ENCODE data around the gene TNIK.

Gene TNIK

GRCh38 chr3:171358181-171358880 is 101.9 kb downstream of the TNIK start:
- Histone ChIP-seq H4K20me1 (ENCODE audit: control insufficient read depth, insufficient read depth, low read depth, low read length) (no peaks in the 10 kb centered on the region), H3K4me3 (ENCODE audit: low read length) (no peak overlapping the region), H3K4me2 (ENCODE audit: low read length) (no peak overlapping the region), H3K79me2 (ENCODE audit: control insufficient read depth, low read length) (no peaks in the 10 kb centered on the region), H3K27ac (ENCODE audit: low read depth, low read length) (no peak overlapping the region), H3F3A (ENCODE audit: control insufficient read depth, insufficient read depth) (no peaks in the 10 kb centered on the region), H3K4me1 (ENCODE audit: control insufficient read depth, low read length) (no peaks in the 10 kb centered on the region), H3K27me3 (ENCODE audit: control insufficient read depth, low read length) (no peaks in the 10 kb centered on the region), H3K9me2 (replicated peaks; ENCODE audit: control insufficient read depth, low read length) (no peaks in the 10 kb centered on the region), H3K9me3 (ENCODE audit: control insufficient read depth, insufficient read depth, low read length) (no peaks in the 10 kb centered on the region), H3K36me3 (ENCODE audit: control insufficient read depth, low read length) (no peaks in the 10 kb centered on the region)
- TF ChIP-seq EZH2phosphoT487 (IDR thresholded peaks at IDR 0.05; ENCODE audit: borderline replicate concordance, low read length) (no peak), CTCF (IDR thresholded peaks at IDR 0.05; ENCODE audit: low read depth, low read length, poor library complexity, severe bottlenecking) (no peak)

- Histone ChIP-seq H4K20me1 (ENCODE audit: control insufficient read depth, insufficient read depth, low read depth, low read length) (no peaks in the 10 kb centered on the region), H3K79me2 (ENCODE audit: control insufficient read depth, low read length) (no peaks in the 10 kb centered on the region), H3K4me3 (ENCODE audit: low read length) (no peak overlapping the region), H3K9me2 (replicated peaks; ENCODE audit: control insufficient read depth, low read length) (no peaks in the 10 kb centered on the region), H3K4me1 (ENCODE audit: control insufficient read depth, low read length) (no peaks in the 10 kb centered on the region), H3K4me2 (ENCODE audit: low read length) (no peak overlapping the region), H3K9me3 (ENCODE audit: control insufficient read depth, insufficient read depth, low read length) (no peaks in the 10 kb centered on the region), H3K36me3 (ENCODE audit: control insufficient read depth, low read length) (no peaks in the 10 kb centered on the region), H3K27ac (ENCODE audit: low read depth, low read length) (no peak overlapping the region), H3K27me3 (ENCODE audit: control insufficient read depth, low read length) (no peaks in the 10 kb centered on the region), H3F3A (ENCODE audit: control insufficient read depth, insufficient read depth) (no peaks in the 10 kb centered on the region)
- TF ChIP-seq CTCF (IDR thresholded peaks at IDR 0.05; ENCODE audit: low read depth, low read length, poor library complexity, severe bottlenecking) (no peak), EZH2phosphoT487 (IDR thresholded peaks at IDR 0.05; ENCODE audit: borderline replicate concordance, low read length) (no peak)
These were observed 102.5 kb downstream of the TNIK start for GRCh38 chr3:171357721-171358120.

- Histone ChIP-seq H3K27ac (ENCODE audit: low read depth, low read length) (no peak overlapping the region), H3F3A (ENCODE audit: control insufficient read depth, insufficient read depth) (no peaks in the 10 kb centered on the region), H3K9me3 (ENCODE audit: control insufficient read depth, insufficient read depth, low read length) (no peaks in the 10 kb centered on the region), H3K79me2 (ENCODE audit: control insufficient read depth, low read length) (no peaks in the 10 kb centered on the region), H3K4me2 (ENCODE audit: low read length) (no peak overlapping the region), H3K9me2 (replicated peaks; ENCODE audit: control insufficient read depth, low read length) (no peaks in the 10 kb centered on the region), H4K20me1 (ENCODE audit: control insufficient read depth, insufficient read depth, low read depth, low read length) (no peaks in the 10 kb centered on the region), H3K4me1 (ENCODE audit: control insufficient read depth, low read length) (no peaks in the 10 kb centered on the region), H3K27me3 (ENCODE audit: control insufficient read depth, low read length) (no peaks in the 10 kb centered on the region), H3K36me3 (ENCODE audit: control insufficient read depth, low read length) (no peaks in the 10 kb centered on the region), H3K4me3 (ENCODE audit: low read length) (no peak overlapping the region)
- TF ChIP-seq EZH2phosphoT487 (IDR thresholded peaks at IDR 0.05; ENCODE audit: borderline replicate concordance, low read length) (no peak), CTCF (IDR thresholded peaks at IDR 0.05; ENCODE audit: low read depth, low read length, poor library complexity, severe bottlenecking) (no peak)
These were observed 104.0 kb downstream of the TNIK start for GRCh38 chr3:171356251-171356650.

Measured in DOHH2 (cell line).